BJ (cell line): ENCODE data around the gene PITPNM3. TPM values are rescaled to one million over a fixed set of nuclear protein-coding genes. Genes with fewer than 3 reads are reported as not detected.

Source experiments
- CTCF ChIA-PET: fragments of 350-600 bp; formaldehyde crosslinking; extraction: SDS; loops from one replicate; lab custom pipeline; 2021; ENCODE audit warnings: antibody characterized with exemption, inconsistent platforms; lab: Yijun Ruan, JAX
- POLR2A ChIA-PET: fragments of 300-600 bp; sonication (Branson Sonifier 250); formaldehyde crosslinking; extraction: SDS; loops from one replicate; lab custom pipeline; 2021; ENCODE audit warnings: antibody characterized with exemption; lab: Charles Lee
- DNase-seq: peaks from one replicate; pipeline ENCODE4 v3.0.0-alpha.2; 2011; ENCODE audit warnings: low read depth
- H3K27me3 ChIP-seq: 2 replicates; pipeline ENCODE4 v1.6.0; 2011; ENCODE audit warnings: low read length; ENCODE audit not compliant: control insufficient read depth, insufficient read depth
- H3K36me3 ChIP-seq: 2 replicates; pipeline ENCODE4 v1.5.1; 2011; ENCODE audit warnings: low read length; ENCODE audit not compliant: control insufficient read depth, insufficient read depth
- H3K4me3 ChIP-seq: 2 replicates; pipeline ENCODE4 v1.5.1; 2011; ENCODE audit warnings: low read depth, mild to moderate bottlenecking, control low read depth, low read length
- polyA plus RNA-seq: library from polyadenylated mRNA; depleted of rRNA; stranded (reverse); fragments of >200 nt; gene quantifications from 2 replicates; pipeline ENCODE4 v1.2.3, GENCODE V29; 2011
- TF ChIP-seq, protein P1 (sequence below): IDR thresholded peaks from 2 replicates; pipeline ENCODE4 v1.5.1; 2011; ENCODE audit warnings: low read depth, mild to moderate bottlenecking, control low read depth, inconsistent platforms, low read length, moderate library complexity; ENCODE audit not compliant: insufficient read depth

The PITPNM3 gene
- polyA plus RNA-seq, 1 experiment = 0.64 TPM

GRCh38 chr17:6551356-6551755 is 5.0 kb downstream of the PITPNM3 start:
- ChIA-PET POLR2A (no interaction called here), CTCF (no interaction called here)
- peaks cover 14% of the 10 kb centered on the region for H3K27me3 ChIP-seq
- no peak overlapping the region for H3K4me3 ChIP-seq
- H3K36me3 ChIP-seq = no peaks in the 10 kb centered on the region
- TF ChIP-seq, protein P1, sequence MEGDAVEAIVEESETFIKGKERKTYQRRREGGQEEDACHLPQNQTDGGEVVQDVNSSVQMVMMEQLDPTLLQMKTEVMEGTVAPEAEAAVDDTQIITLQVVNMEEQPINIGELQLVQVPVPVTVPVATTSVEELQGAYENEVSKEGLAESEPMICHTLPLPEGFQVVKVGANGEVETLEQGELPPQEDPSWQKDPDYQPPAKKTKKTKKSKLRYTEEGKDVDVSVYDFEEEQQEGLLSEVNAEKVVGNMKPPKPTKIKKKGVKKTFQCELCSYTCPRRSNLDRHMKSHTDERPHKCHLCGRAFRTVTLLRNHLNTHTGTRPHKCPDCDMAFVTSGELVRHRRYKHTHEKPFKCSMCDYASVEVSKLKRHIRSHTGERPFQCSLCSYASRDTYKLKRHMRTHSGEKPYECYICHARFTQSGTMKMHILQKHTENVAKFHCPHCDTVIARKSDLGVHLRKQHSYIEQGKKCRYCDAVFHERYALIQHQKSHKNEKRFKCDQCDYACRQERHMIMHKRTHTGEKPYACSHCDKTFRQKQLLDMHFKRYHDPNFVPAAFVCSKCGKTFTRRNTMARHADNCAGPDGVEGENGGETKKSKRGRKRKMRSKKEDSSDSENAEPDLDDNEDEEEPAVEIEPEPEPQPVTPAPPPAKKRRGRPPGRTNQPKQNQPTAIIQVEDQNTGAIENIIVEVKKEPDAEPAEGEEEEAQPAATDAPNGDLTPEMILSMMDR = no peak
- DNase-seq = no peak

- H3K4me3 ChIP-seq = no peak overlapping the region
- H3K36me3 ChIP-seq = no peaks in the 10 kb centered on the region
- no peak for DNase-seq
- TF ChIP-seq, protein P1 = no peak
- ChIA-PET POLR2A (no interaction called here), CTCF (interaction anchor here (0.9 to 3.1 kb wide), 3 partner anchors 23 to 116 kb away, joined by 3 to 15 read pairs (median 4); no protein-coding TSS in a partner anchor)
- peaks cover 5% of the 10 kb centered on the region for H3K27me3 ChIP-seq
Observed at GRCh38 chr17:6549384-6550036, 6.8 kb downstream of the PITPNM3 start.

DNA sequence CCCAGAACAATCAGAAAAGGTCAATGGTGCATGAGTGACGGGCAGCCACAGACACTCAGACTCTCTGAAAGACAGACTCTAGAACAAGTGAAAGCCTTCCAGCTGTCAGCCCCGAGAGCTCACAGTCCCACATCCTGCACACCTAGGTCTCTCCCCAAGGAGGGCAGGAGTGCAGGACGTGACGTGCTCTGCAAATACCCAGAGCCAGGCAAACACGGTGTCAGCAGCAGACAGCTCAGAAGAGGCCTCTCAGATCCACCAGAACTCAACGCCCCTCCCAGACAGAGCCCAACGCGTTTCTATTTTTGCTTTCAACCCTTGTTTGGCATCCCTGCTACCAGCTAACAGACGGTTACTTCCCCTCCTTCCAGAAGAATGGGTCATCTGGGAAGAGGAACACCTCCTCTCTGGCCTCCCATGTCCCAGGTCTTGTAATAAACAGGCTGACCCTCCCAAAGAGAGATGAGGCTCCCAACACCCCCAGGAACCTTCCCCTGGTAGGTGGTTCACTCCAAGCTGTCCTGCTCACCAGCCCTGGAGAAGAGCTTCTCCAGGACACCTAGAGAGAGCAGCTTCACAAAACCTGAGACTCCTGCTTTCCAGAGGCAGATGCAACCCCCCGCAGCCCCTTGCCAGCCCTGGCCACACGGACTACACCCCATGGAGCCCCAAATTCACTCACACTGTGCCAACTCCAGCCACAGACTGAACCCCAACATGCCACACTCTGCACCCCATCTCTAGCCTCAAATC is 7.6 kb downstream of the PITPNM3 start:
- ChIA-PET POLR2A (no interaction called here), CTCF (interaction anchor here (1.2 to 3.1 kb wide), 2 partner anchors 23 to 76 kb away, joined by 4 to 15 read pairs; no protein-coding TSS in a partner anchor)
- TF ChIP-seq, protein P1 = no peak
- H3K27me3 ChIP-seq = peaks cover 2% of the 10 kb centered on the region; the same call in 1 of the 2 replicates
- no peak overlapping the region for H3K4me3 ChIP-seq
- no peak for DNase-seq
- H3K36me3 ChIP-seq = no peaks in the 10 kb centered on the region

DNA sequence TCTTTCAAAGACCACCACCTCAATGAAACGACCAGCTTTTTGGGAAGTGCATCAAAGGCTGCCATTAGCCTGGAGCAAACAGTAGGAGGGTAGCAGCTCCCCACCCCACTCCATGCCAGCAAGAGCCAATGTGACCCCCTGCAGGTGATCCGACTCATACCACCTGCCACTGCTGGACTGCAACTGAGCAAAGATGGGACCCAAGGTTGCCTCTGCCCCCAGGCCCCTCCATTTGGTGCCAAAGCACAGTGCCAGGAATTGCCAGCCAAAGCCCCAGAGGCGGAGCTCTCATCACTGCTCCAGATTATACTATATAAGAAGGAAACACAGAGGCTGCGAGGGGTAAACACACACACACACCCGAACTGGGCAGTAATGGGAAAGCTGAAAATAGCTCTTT is 8.3 kb downstream of the PITPNM3 start:
- Histone ChIP-seq H3K4me3 (no peak overlapping the region), H3K27me3 (no peaks in the 10 kb centered on the region; the same call in none of the 2 replicates), H3K36me3 (no peaks in the 10 kb centered on the region)
- ChIA-PET POLR2A (no interaction called here), CTCF (interaction anchor here (1.2 to 3.1 kb wide), 2 partner anchors 22 to 75 kb away, joined by 4 to 15 read pairs; no protein-coding TSS in a partner anchor)
- TF ChIP-seq, protein P1 = no peak
- DNase-seq = no peak

- no peak for DNase-seq
- Histone ChIP-seq H3K4me3 (no peak overlapping the region), H3K27me3 (no peaks in the 10 kb centered on the region; the same call in none of the 2 replicates), H3K36me3 (no peaks in the 10 kb centered on the region)
- POLR2A ChIA-PET = no interaction called here
- CTCF ChIA-PET = interaction anchor here (1.2 kb wide), 1 partner anchor 74 kb away, joined by 3 read pairs; no protein-coding TSS in a partner anchor
- TF ChIP-seq, protein P1 = no peak
Observed at GRCh38 chr17:6547336-6547735, 9.0 kb downstream of the PITPNM3 start.
